ENCODE results near the gene BBOF1. TPM values are rescaled to one million over a fixed set of nuclear protein-coding genes. Genes with fewer than 3 reads are reported as not detected.

Gene BBOF1
- total RNA-seq, 1 donor from 2014 or later: 8.0 TPM

GRCh38 chr14:74064426-74064825, 45.3 kb downstream of the BBOF1 start:
- no peak for DNase-seq (ENCODE audit: extremely low spot score, unreplicated experiment)
- Mint-ChIP-seq H3K4me3 (ENCODE audit: unreplicated experiment) (no peak overlapping the region), H3K36me3 (ENCODE audit: unreplicated experiment) (peaks cover 31% of the 10 kb centered on the region), H3K27me3 (ENCODE audit: unreplicated experiment) (no peaks in the 10 kb centered on the region), H3K27ac (ENCODE audit: unreplicated experiment) (no peak overlapping the region), H3K4me1 (ENCODE audit: unreplicated experiment) (peaks cover 2% of the 10 kb centered on the region), H3K9me3 (ENCODE audit: unreplicated experiment) (no peaks in the 10 kb centered on the region)
- no peak for TF ChIP-seq CTCF (IDR thresholded peaks at IDR 0.05)

- Mint-ChIP-seq H3K36me3 (ENCODE audit: unreplicated experiment) (peaks cover 28% of the 10 kb centered on the region), H3K27me3 (ENCODE audit: unreplicated experiment) (no peaks in the 10 kb centered on the region), H3K9me3 (ENCODE audit: unreplicated experiment) (no peaks in the 10 kb centered on the region), H3K4me1 (ENCODE audit: unreplicated experiment) (peaks cover 2% of the 10 kb centered on the region), H3K4me3 (ENCODE audit: unreplicated experiment) (no peak overlapping the region), H3K27ac (ENCODE audit: unreplicated experiment) (no peak overlapping the region)
- TF ChIP-seq CTCF (IDR thresholded peaks at IDR 0.05): no peak
- no peak for DNase-seq (ENCODE audit: extremely low spot score, unreplicated experiment)
These were observed 45.7 kb downstream of the BBOF1 start for GRCh38 chr14:74064883-74065282.

- H3K36me3 Mint-ChIP-seq (ENCODE audit: unreplicated experiment): peaks cover 22% of the 10 kb centered on the region
- TF ChIP-seq CTCF (IDR thresholded peaks at IDR 0.05): no peak
- no peak overlapping the region for H3K4me3 Mint-ChIP-seq (ENCODE audit: unreplicated experiment)
- H3K27ac Mint-ChIP-seq (ENCODE audit: unreplicated experiment): no peak overlapping the region
- DNase-seq (ENCODE audit: extremely low spot score, unreplicated experiment): no peak
- no peaks in the 10 kb centered on the region for H3K27me3 Mint-ChIP-seq (ENCODE audit: unreplicated experiment)
- H3K4me1 Mint-ChIP-seq (ENCODE audit: unreplicated experiment): peaks cover 2% of the 10 kb centered on the region
- no peaks in the 10 kb centered on the region for H3K9me3 Mint-ChIP-seq (ENCODE audit: unreplicated experiment)
These were observed 46.8 kb downstream of the BBOF1 start for GRCh38 chr14:74065746-74066575.

- no peak for TF ChIP-seq CTCF (IDR thresholded peaks at IDR 0.05)
- peaks cover 5% of the 10 kb centered on the region for H3K36me3 Mint-ChIP-seq (ENCODE audit: unreplicated experiment)
- H3K27me3 Mint-ChIP-seq (ENCODE audit: unreplicated experiment): no peaks in the 10 kb centered on the region
- H3K27ac Mint-ChIP-seq (ENCODE audit: unreplicated experiment): no peak overlapping the region
- no peak for DNase-seq (ENCODE audit: extremely low spot score, unreplicated experiment)
- H3K9me3 Mint-ChIP-seq (ENCODE audit: unreplicated experiment): no peaks in the 10 kb centered on the region
- no peaks in the 10 kb centered on the region for H3K4me1 Mint-ChIP-seq (ENCODE audit: unreplicated experiment)
- H3K4me3 Mint-ChIP-seq (ENCODE audit: unreplicated experiment): no peak overlapping the region
These were observed 58.3 kb downstream of the BBOF1 start for GRCh38 chr14:74077401-74077800.

- H3K4me1 Mint-ChIP-seq (ENCODE audit: unreplicated experiment): peaks cover 19% of the 10 kb centered on the region
- H3K36me3 Mint-ChIP-seq (ENCODE audit: unreplicated experiment): no peaks in the 10 kb centered on the region
- no peak overlapping the region for H3K4me3 Mint-ChIP-seq (ENCODE audit: unreplicated experiment)
- no peak for DNase-seq (ENCODE audit: extremely low spot score, unreplicated experiment)
- H3K27ac Mint-ChIP-seq (ENCODE audit: unreplicated experiment): no peak overlapping the region
- no peak for TF ChIP-seq CTCF (IDR thresholded peaks at IDR 0.05)
- no peaks in the 10 kb centered on the region for H3K9me3 Mint-ChIP-seq (ENCODE audit: unreplicated experiment)
- no peaks in the 10 kb centered on the region for H3K27me3 Mint-ChIP-seq (ENCODE audit: unreplicated experiment)
These were observed 61.8 kb downstream of the BBOF1 start for GRCh38 chr14:74080820-74081460.
